Ectodermal cell (in vitro differentiated cells): Measurements from ENCODE around the gene SKIDA1.

Experiments
- H3K27ac ChIP-seq: 2 replicates; pipeline ENCODE4 v1.7.0; 2013; ENCODE audit warnings: mild to moderate bottlenecking, low read depth, low read length; ENCODE audit not compliant: insufficient read depth, poor library complexity, severe bottlenecking
- H3K27me3 ChIP-seq: 2 replicates; pipeline ENCODE4 v1.7.0; 2013; ENCODE audit warnings: mild to moderate bottlenecking, low read length; ENCODE audit not compliant: insufficient read depth, control insufficient read depth, poor library complexity, severe bottlenecking
- H3K36me3 ChIP-seq: one replicate; pipeline ENCODE4 v1.7.0; 2013; ENCODE audit warnings: low read length; ENCODE audit not compliant: control insufficient read depth, insufficient read depth
- H3K4me1 ChIP-seq: one replicate; pipeline ENCODE4 v1.7.0; 2013; ENCODE audit warnings: low read length; ENCODE audit not compliant: control insufficient read depth, insufficient read depth
- H3K4me3 ChIP-seq: 2 replicates; pipeline ENCODE4 v1.7.0; 2013; ENCODE audit warnings: low read depth, low read length, control low read depth; ENCODE audit not compliant: insufficient read depth
- H3K9me3 ChIP-seq: 2 replicates; pipeline ENCODE4 v1.7.0; 2013; ENCODE audit warnings: mild to moderate bottlenecking, low read length, moderate library complexity; ENCODE audit not compliant: control insufficient read depth
- WGBS, 2 experiments: methylation state at CpG; one replicate each; pipeline ENCODE4 v1.1.7; 2013; ENCODE audit warnings: missing lambda C conversion rate in 2 of 2; 5-methylcytosine and 5-hydroxymethylcytosine counted together

SKIDA1 gene

GRCh38 chr10:21481407-21481806 lies 44.1 kb downstream of the SKIDA1 start:
- Histone ChIP-seq H3K27me3 (no peaks in the 10 kb centered on the region), H3K36me3 (no peaks in the 10 kb centered on the region), H3K9me3 (no peaks in the 10 kb centered on the region), H3K4me3 (no peak overlapping the region), H3K4me1 (no peaks in the 10 kb centered on the region), H3K27ac (no peak overlapping the region)
- WGBS, 2 experiments: 93 to 95% methylated on average over 1 of the region's 2 CpGs

- Histone ChIP-seq H3K9me3 (no peaks in the 10 kb centered on the region), H3K27me3 (no peaks in the 10 kb centered on the region), H3K27ac (no peak overlapping the region), H3K36me3 (no peaks in the 10 kb centered on the region), H3K4me1 (no peaks in the 10 kb centered on the region), H3K4me3 (no peak overlapping the region)
- WGBS, 2 experiments: 85 to 89% methylated on average over 6 of the region's 6 CpGs
Observed at GRCh38 chr10:21479570-21480315, 45.7 kb downstream of the SKIDA1 start.

DNA sequence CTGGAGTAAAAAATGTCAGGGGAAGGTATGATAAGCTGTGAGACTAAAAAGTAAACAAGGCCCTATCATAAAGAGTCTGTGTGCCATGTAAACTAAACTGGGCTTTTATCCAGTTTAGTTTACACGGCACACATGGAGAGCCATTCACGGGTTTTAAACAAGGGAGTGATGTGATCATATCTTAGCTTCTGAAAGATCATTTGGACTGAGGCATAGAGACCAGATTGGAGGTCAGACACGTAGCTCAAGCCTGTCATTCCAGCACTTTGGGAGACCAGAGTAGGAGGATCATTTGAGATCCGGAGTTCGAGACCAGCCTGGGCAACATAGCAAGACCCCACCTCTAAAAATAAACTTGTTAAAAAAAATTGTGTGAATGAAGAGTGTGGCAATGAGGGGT lies 50.1 kb downstream of the SKIDA1 start:
- H3K27me3 ChIP-seq: no peaks in the 10 kb centered on the region
- H3K27ac ChIP-seq: no peak overlapping the region
- peaks cover 5% of the 10 kb centered on the region for H3K4me1 ChIP-seq
- H3K4me3 ChIP-seq: no peak overlapping the region
- WGBS, 2 experiments: 95% methylated on average over 5 of the region's 5 CpGs
- no peaks in the 10 kb centered on the region for H3K9me3 ChIP-seq
- no peaks in the 10 kb centered on the region for H3K36me3 ChIP-seq

GRCh38 chr10:21473541-21473940 lies 51.9 kb downstream of the SKIDA1 start:
- Histone ChIP-seq H3K4me3 (no peak overlapping the region), H3K27ac (no peak overlapping the region), H3K9me3 (no peaks in the 10 kb centered on the region), H3K4me1 (peaks cover 5% of the 10 kb centered on the region), H3K36me3 (no peaks in the 10 kb centered on the region), H3K27me3 (no peaks in the 10 kb centered on the region)
- 65 to 67% methylated on average over 10 of the region's 10 CpGs for WGBS, 2 experiments

- H3K36me3 ChIP-seq: no peaks in the 10 kb centered on the region
- H3K27ac ChIP-seq: no peak overlapping the region
- WGBS, 2 experiments: 0 to 2% methylated on average over 4 of the region's 4 CpGs
- no peaks in the 10 kb centered on the region for H3K27me3 ChIP-seq
- H3K4me1 ChIP-seq: peaks cover 5% of the 10 kb centered on the region
- H3K4me3 ChIP-seq: no peak overlapping the region
- H3K9me3 ChIP-seq: no peaks in the 10 kb centered on the region
Observed at GRCh38 chr10:21473135-21473534, 52.3 kb downstream of the SKIDA1 start.

- Histone ChIP-seq H3K4me3 (no peak overlapping the region), H3K4me1 (peaks cover 1% of the 10 kb centered on the region), H3K9me3 (no peaks in the 10 kb centered on the region), H3K36me3 (no peaks in the 10 kb centered on the region), H3K27ac (no peak overlapping the region), H3K27me3 (no peaks in the 10 kb centered on the region)
- WGBS, 2 experiments: 87 to 93% methylated on average over 3 of the region's 3 CpGs
Observed at GRCh38 chr10:21468086-21468485, 57.4 kb downstream of the SKIDA1 start.

DNA sequence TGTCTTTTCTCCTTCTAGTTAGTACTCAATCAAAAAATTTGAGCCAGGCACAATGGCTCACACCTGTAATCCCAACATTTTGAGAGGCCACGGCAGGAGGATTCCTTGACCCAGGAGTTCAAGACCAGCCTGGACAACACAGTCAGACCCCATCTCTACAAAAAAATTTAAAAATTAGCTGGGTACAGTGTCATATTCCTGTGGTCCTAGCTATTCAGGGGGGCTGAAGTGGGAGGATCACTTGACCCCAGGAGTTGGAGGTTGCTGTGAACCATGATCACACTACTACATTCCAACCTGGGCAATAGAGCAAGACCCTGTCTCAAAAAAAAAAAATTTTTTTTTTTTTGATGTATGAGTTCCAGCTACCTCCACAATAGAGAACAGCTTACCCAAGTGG lies 57.8 kb downstream of the SKIDA1 start:
- Histone ChIP-seq H3K27ac (no peak overlapping the region), H3K9me3 (no peaks in the 10 kb centered on the region), H3K4me1 (no peaks in the 10 kb centered on the region), H3K36me3 (no peaks in the 10 kb centered on the region), H3K27me3 (no peaks in the 10 kb centered on the region), H3K4me3 (no peak overlapping the region)
- 85 to 89% methylated on average over 1 of the region's 1 CpG for WGBS, 2 experiments

GRCh38 chr10:21464134-21464533 lies 61.3 kb downstream of the SKIDA1 start:
- WGBS, 2 experiments: 90 to 95% methylated on average over 6 to 7 of the region's 7 CpGs
- no peak overlapping the region for H3K4me3 ChIP-seq
- no peak overlapping the region for H3K27ac ChIP-seq
- no peaks in the 10 kb centered on the region for H3K9me3 ChIP-seq
- no peaks in the 10 kb centered on the region for H3K27me3 ChIP-seq
- no peaks in the 10 kb centered on the region for H3K4me1 ChIP-seq
- H3K36me3 ChIP-seq: no peaks in the 10 kb centered on the region
